Activated CD8-positive, alpha-beta T cell treated with anti-CD3 and anti-CD28 coated beads, Interleukin-2, amount 10 ng/mL, durations not matched to agents 7 days and 5 days (primary cell): ENCODE measurements around the gene B3GNT3. TPM values are rescaled to one million over a fixed set of nuclear protein-coding genes. Genes with fewer than 3 reads are reported as not detected.

Source experiments
- ATAC-seq: fragments of 150-1000 bp; cut with Tn5 transposase; one replicate; pipeline ENCODE4 v1.10.0; 2021; ENCODE audit warnings: moderate library complexity
- CTCF ChIA-PET: fragments of 350-600 bp; sonication (Branson Sonifier 250); formaldehyde crosslinking; loops from one replicate; lab custom pipeline; 2021; ENCODE audit warnings: antibody characterized with exemption; lab: Charles Lee
- POLR2A ChIA-PET: fragments of 350-600 bp; sonication (Branson Sonifier 250); formaldehyde crosslinking; loops from one replicate; lab custom pipeline; 2021; ENCODE audit warnings: antibody characterized with exemption; lab: Charles Lee
- DNase-seq: peaks from one replicate; pipeline ENCODE4 v3.0.0-alpha.2; 2020
- H3K27ac Mint-ChIP-seq: one replicate; pipeline ENCODE4 v1.8.0; 2021; ENCODE audit warnings: mild to moderate bottlenecking, mixed read lengths
- H3K27me3 Mint-ChIP-seq: one replicate; pipeline ENCODE4 v1.8.0; 2021; ENCODE audit warnings: low read depth, mixed read lengths
- H3K36me3 Mint-ChIP-seq: one replicate; pipeline ENCODE4 v1.8.0; 2021; ENCODE audit warnings: low read depth, mixed read lengths
- H3K4me1 Mint-ChIP-seq: one replicate; pipeline ENCODE4 v1.8.0; 2021; ENCODE audit warnings: low read depth, mixed read lengths
- H3K4me3 Mint-ChIP-seq: one replicate; pipeline ENCODE4 v1.8.0; 2021; ENCODE audit warnings: mild to moderate bottlenecking, mixed read lengths
- H3K9me3 Mint-ChIP-seq: one replicate; pipeline ENCODE4 v1.8.0; 2022; ENCODE audit warnings: mixed read lengths; ENCODE audit not compliant: insufficient read depth
- total RNA-seq, 2 experiments: library from RNA; stranded (reverse); gene quantifications; one replicate each; pipeline ENCODE4 v1.2.3, GENCODE V29; 2021

B3GNT3 gene
- total RNA-seq, 2 experiments from 2014 or later: 0.13 TPM; not detected in 1

DNA sequence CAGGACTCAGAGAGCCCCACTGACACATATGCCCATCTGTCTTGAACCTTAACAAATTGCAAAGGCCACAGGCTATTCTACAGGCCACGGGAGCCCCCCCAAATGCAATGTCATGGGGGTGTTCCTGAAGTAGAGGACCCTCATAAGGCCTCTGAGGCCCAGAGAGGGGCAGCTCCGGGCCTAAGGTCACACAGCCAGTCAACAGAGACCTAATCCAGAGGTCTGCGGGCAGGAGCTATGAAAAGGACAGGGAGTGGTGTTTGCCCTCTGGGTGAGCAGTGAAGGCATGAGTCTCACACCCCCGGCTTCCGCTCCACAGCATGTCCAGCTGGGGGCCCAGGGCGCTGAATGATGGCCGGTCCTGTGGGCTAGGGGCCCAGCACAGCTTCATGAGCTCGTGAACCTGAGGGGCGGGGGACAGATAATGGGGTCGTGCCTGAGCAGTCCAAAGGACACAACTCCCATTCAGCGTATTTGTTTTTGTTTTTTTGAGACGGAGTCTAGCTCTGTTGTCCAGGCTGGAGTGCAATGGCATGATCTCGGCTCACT is 31.6 kb downstream of the B3GNT3 start:
- POLR2A ChIA-PET: no interaction called here
- H3K36me3 Mint-ChIP-seq: peaks cover 35% of the 10 kb centered on the region
- H3K4me1 Mint-ChIP-seq: peaks cover 2% of the 10 kb centered on the region
- no peak overlapping the region for H3K4me3 Mint-ChIP-seq
- no peak for DNase-seq
- H3K9me3 Mint-ChIP-seq: no peaks in the 10 kb centered on the region
- no peaks in the 10 kb centered on the region for H3K27me3 Mint-ChIP-seq
- CTCF ChIA-PET: no interaction called here
- H3K27ac Mint-ChIP-seq: no peak overlapping the region
- ATAC-seq: no peak

DNA sequence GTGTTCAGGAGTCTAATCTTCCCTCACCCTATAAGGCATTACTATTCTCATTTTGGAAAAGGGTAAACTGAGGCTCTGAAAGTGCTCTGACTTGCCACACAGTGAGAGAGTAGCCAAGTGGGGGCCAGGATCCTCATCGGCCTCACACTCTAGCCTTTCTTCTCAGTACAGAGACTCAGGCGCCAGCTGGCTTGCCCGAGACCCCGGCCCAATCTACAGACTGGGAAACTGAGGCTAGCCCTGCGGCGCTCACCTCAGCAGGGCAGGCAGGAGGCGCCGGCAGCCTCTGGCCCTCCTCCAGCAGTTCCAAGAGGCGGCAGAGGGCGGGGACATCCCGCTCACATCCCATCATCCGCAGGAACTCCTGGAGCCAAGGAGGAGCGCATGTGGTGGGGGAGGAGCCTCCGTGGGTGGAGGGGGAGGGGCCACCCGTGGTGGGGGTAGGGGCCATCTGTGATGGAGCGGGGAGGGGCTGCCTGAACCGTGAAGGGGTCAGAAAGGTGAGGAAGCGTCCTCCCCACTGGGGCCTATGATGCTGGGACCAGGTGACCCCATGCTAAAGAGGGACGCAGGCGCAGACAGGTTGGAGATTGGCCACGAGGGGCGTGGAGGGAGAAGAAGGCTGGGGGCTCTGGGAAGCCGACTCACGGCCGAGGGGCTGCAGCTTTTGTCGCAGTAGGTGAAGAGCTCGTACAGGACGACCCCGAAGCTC is 35.1 kb downstream of the B3GNT3 start:
- CTCF ChIA-PET: no interaction called here
- POLR2A ChIA-PET: no interaction called here
- Mint-ChIP-seq H3K27ac (no peak overlapping the region), H3K4me3 (no peak overlapping the region), H3K36me3 (peaks cover 61% of the 10 kb centered on the region), H3K27me3 (no peaks in the 10 kb centered on the region), H3K9me3 (peaks cover 6% of the 10 kb centered on the region), H3K4me1 (peaks cover 7% of the 10 kb centered on the region)
- ATAC-seq (no peak), DNase-seq (no peak)

DNA sequence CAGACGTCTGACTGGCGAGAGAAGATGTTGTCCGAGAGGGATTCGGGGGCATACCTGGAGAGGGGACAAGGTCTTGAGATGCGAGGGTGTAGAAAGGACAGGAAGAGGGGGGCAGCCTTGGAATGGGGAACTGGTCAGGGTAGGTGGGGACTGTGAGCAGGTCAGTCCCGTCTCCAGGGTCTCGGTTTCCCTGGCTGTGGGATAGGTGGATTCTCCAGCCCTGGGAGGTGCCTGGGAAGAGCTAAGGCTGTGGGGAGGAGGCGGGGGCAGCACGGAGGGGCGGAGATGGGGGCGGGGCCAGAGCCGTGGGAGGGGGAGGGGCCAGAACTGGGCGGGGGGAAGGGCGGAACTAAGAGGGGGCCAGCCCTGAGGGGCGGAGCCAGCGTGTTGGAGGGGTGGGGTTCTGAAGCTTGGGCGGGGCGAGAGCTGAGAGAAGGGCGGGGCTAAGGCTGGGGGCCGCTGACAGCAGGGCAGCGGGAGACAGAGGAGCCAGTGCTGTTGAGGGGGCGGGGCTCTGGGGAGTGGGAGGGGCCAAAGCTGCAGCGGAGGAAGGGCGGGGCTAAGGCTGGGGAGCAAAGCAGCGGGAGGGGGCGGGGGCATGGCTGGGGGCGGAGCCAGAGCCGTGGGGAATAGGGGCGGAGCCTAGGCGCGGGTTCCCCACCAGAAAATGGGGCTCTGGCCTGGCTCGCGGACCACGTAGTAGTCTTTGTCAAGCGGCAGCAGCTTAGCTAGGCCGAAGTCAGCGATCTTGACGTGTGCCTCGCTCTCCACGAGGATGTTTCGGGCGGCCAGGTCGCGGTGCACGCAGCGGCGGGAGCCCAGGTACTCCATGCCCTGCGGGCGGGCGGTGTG is 35.9 kb downstream of the B3GNT3 start:
- ChIA-PET CTCF (no interaction called here), POLR2A (interaction anchor here (0.7 kb wide), 1 partner anchor 9 kb away, joined by 4 read pairs; the partner anchor contains the start of gene INSL3)
- peak; percentile 62 for ATAC-seq
- Mint-ChIP-seq H3K27me3 (no peaks in the 10 kb centered on the region), H3K27ac (no peak overlapping the region), H3K9me3 (peaks cover 6% of the 10 kb centered on the region), H3K4me3 (no peak overlapping the region), H3K36me3 (peaks cover 66% of the 10 kb centered on the region), H3K4me1 (peaks cover 14% of the 10 kb centered on the region)
- DNase-seq: peak; percentile 54

DNA sequence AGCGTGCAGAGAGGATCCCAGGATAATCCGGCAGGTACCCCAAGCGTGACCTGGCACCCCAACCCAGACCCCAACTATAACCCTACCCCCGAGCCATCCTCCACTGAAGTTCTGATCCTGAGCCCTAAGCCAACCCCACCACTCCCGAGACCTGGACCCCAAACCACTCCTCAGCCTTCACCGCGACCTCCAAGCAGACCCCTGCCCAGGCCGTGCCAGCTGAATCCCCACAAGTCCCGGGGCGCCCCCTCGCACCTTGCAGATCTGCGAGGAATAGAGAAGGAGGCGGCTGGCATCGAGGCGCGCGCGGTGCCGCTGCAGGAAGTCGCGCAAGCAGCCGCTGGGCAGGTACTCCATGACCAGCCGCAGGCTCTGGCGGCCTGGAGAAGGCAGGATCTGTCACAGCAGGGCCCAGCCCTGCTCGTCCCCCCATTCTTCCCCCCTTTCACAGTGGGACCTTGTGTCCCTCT is 36.5 kb downstream of the B3GNT3 start:
- H3K36me3 Mint-ChIP-seq: peaks cover 71% of the 10 kb centered on the region
- peaks cover 14% of the 10 kb centered on the region for H3K4me1 Mint-ChIP-seq
- H3K9me3 Mint-ChIP-seq: peaks cover 6% of the 10 kb centered on the region
- CTCF ChIA-PET: no interaction called here
- no peaks in the 10 kb centered on the region for H3K27me3 Mint-ChIP-seq
- H3K4me3 Mint-ChIP-seq: no peak overlapping the region
- ATAC-seq (no peak), DNase-seq (no peak)
- no peak overlapping the region for H3K27ac Mint-ChIP-seq
- POLR2A ChIA-PET: interaction anchor here (0.7 kb wide), 1 partner anchor 10 kb away, joined by 4 read pairs; the partner anchor contains the start of gene INSL3

DNA sequence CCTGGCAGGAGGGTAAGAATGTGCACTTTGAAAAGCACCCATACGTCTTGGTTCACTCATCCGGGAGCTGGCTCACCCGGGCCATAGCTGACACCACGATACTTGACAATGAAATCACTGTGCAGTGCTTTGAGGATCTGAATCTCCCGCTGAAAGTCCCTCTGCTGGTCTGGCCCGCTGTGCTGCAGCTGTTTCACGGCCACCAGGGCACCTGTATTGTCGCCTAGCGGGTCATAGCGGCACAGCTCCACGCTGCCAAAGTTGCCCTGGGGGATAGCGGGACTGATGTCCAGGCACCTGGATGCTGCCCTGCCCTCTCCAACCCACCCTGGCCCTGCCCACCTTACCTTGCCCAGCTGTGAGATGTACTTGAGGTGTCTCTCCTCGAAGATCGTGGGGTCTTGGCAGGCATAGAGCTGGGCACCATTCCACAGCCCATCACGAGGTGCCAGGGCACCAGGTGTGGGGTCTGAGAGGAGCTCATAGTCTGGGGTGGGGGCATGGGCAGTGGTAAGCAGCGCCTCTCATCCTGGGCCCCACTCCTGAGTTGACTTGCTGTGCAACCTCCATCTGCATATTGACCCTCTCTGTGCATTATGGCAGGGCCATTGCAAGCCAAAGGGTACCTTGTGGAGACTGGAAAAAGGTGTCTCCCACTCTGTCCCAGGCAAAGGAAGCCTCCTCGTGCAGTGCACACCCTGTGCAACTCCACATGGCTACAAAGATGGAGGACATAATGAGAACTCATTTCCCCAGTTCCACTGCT is 37.7 kb downstream of the B3GNT3 start:
- Mint-ChIP-seq H3K4me1 (peaks cover 14% of the 10 kb centered on the region), H3K9me3 (peaks cover 6% of the 10 kb centered on the region), H3K36me3 (peaks cover 74% of the 10 kb centered on the region), H3K27ac (no peak overlapping the region), H3K27me3 (no peaks in the 10 kb centered on the region), H3K4me3 (no peak overlapping the region)
- POLR2A ChIA-PET: interaction anchor here (0.8 to 1.2 kb wide), 2 partner anchors 13 to 17 kb away, joined by 3 to 5 read pairs; no protein-coding TSS in a partner anchor
- ATAC-seq (no peak), DNase-seq (no peak)
- CTCF ChIA-PET: no interaction called here

DNA sequence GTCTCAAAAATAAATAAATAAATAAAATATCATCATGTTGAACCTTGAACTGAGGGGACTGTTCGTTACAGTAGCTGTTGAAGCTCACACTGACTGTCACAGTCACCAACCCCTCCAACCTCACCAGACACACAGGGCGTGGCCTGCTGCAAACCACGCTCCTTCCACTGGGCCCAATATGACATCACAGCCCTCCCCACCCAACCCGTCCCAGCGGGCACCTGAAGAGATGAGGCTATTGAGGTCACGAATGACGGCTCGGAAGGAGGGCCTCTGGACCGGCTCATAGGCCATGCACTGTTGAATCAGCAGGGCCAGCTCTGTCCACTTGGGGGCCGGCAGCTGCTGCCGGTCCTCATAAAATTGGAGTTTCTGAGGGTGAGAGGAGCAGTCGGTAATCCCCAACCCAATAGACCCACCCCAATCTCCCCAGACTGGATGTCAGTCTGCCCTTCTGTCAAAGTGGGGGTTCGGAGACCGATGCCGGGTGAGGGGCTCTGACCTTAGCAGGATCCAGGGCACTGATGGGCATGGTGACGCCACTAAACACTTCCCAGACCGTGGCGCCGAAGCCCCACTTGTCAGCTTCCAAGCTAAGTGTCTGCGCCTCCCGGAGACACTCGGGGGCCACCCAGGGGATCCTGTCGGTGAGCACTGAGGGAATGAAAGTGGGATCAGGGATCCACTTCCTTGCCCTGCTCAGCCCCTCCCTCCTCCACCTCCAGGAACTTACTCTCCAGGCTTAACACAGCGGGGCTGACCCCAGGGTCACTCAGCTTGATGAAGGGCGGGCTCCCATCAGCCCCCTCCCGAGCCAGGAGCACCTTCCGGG is 39.6 kb downstream of the B3GNT3 start:
- CTCF ChIA-PET: interaction anchor here (1.2 kb wide), 1 partner anchor 16 kb away, joined by 3 read pairs; no protein-coding TSS in a partner anchor
- DNase-seq: no peak
- H3K27me3 Mint-ChIP-seq: no peaks in the 10 kb centered on the region
- H3K4me3 Mint-ChIP-seq: no peak overlapping the region
- H3K36me3 Mint-ChIP-seq: peaks cover 79% of the 10 kb centered on the region
- peaks cover 12% of the 10 kb centered on the region for H3K4me1 Mint-ChIP-seq
- peaks cover 6% of the 10 kb centered on the region for H3K9me3 Mint-ChIP-seq
- H3K27ac Mint-ChIP-seq: no peak overlapping the region
- POLR2A ChIA-PET: interaction anchor here (1.3 to 2.5 kb wide), 2 partner anchors 10 to 12 kb away, joined by 3 to 12 read pairs; partner anchors contain the start of gene JAK3
- ATAC-seq: no peak

DNA sequence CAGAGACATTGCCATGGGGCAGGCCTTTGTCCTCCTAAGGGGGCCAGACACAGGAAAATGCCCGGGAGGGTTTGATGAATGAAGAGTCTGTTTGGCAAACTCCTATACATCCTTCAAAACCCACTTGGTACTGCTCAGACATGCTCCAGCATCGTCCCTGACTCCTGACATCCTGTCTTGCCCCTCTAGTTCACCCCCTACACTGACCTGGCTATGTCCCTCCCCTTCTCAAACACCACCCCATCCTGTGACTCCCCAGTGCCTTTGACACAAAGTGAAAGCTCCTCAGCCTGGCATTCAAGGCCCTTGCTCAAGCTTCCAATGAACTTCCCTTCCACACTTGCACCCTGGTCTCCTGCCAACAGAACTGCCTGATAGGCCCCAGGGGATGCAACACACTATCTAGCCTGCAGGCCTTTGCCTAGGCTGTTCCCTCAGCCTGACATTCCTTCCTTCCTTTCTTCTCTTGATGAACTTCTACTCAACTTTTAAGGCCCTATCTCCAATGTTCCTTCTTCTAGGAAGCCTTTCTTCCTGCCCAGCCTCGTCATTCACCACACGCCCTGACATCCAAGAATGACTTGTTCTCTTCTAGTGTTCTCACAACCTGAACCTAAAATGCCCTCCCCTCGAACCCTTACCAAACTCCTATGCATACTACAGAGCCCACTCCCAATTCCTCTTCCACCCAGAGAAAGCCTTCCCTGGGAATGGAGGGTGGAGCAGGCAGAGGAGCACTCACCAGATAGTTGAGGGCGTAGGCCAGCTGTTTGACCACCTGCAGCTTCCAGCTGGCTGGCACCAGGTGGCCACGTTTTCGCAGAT is 40.5 kb downstream of the B3GNT3 start:
- peaks cover 6% of the 10 kb centered on the region for H3K9me3 Mint-ChIP-seq
- H3K4me3 Mint-ChIP-seq: no peak overlapping the region
- peaks cover 12% of the 10 kb centered on the region for H3K4me1 Mint-ChIP-seq
- H3K27ac Mint-ChIP-seq: peak overlapping the region; percentile 51
- peaks cover 79% of the 10 kb centered on the region for H3K36me3 Mint-ChIP-seq
- ATAC-seq (no peak), DNase-seq (no peak)
- POLR2A ChIA-PET: interaction anchor here (1.2 to 2.5 kb wide), 3 partner anchors 11 to 22 kb away, joined by 3 to 12 read pairs (median 3); partner anchors contain the start of gene JAK3
- no peaks in the 10 kb centered on the region for H3K27me3 Mint-ChIP-seq
- CTCF ChIA-PET: no interaction called here

DNA sequence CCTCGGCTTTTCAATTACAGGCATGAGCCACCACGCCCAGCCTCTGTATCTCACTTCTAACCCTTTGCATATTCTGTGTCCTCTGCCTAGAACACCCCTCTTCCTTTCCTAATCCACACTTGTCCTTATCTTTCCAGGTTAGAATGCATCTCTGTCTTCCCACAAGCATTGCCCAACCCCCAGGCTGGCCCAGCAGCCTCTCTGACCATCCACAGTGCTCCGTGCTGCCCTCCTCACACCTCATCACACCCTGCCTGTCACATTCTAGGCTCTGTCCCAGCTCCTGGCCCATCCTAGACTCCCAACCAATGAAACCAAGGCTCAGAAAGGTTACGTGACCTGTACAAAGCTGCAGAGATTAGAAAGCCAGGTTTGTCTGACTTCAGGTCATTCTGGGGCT is 41.6 kb downstream of the B3GNT3 start:
- CTCF ChIA-PET: no interaction called here

DNA sequence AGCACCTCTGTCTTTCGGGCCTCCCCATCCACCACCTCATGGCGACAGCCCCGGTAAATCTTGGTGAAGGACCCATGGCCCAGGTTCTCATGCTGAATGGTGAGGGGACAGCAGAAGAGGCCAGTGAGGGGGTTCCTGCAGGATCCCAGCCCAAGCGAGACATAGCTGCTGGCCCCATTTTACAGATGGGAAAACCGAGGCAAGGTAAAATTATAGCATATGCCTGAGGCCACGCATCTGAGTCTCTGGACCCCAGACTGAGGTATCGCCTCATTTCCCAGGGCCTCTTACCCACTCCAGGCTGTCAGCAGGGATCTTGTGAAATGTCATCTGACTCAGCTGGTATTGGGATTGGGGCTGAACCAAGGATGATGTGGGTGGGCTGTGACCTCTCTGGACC is 43.0 kb downstream of the B3GNT3 start:
- ChIA-PET POLR2A (interaction anchor here (0.7 kb wide), 2 partner anchors 12 to 516 kb away, joined by 3 read pairs; no protein-coding TSS in a partner anchor), CTCF (no interaction called here)
- H3K27me3 Mint-ChIP-seq: no peaks in the 10 kb centered on the region
- no peak for DNase-seq
- ATAC-seq: no peak
- H3K4me3 Mint-ChIP-seq: no peak overlapping the region
- H3K27ac Mint-ChIP-seq: no peak overlapping the region
- peaks cover 17% of the 10 kb centered on the region for H3K4me1 Mint-ChIP-seq
- peaks cover 78% of the 10 kb centered on the region for H3K36me3 Mint-ChIP-seq
- peaks cover 6% of the 10 kb centered on the region for H3K9me3 Mint-ChIP-seq

More for the DNA sequence above, 41.6 kb downstream of the B3GNT3 start:
- POLR2A ChIA-PET: no interaction called here
- H3K36me3 Mint-ChIP-seq: peaks cover 82% of the 10 kb centered on the region
- H3K9me3 Mint-ChIP-seq: peaks cover 6% of the 10 kb centered on the region
- no peak overlapping the region for H3K4me3 Mint-ChIP-seq
- DNase-seq (no peak), ATAC-seq (no peak)
- H3K27ac Mint-ChIP-seq: peak overlapping the region; percentile 1
- H3K4me1 Mint-ChIP-seq: peaks cover 15% of the 10 kb centered on the region
- H3K27me3 Mint-ChIP-seq: no peaks in the 10 kb centered on the region

DNA sequence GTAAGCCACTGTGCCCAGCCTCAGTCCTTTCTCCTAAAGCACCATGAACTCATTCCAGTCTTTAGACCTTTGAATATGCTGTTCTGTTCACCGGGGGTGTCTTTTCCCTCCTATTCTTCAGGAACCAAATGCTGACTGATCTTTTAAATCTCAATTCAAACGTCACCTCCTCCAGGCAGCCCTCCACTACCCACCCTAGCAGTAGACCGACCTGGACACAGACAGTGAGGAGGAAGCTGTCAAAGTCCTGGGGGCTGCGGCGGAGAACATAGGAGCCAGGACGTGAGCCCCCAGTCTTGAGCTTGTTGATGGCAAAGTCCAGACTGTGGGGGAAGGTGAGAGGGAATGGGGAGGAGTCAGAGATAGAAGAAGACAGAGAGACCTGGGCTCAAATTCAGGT is 45.1 kb downstream of the B3GNT3 start:
- Mint-ChIP-seq H3K4me3 (no peak overlapping the region), H3K4me1 (peaks cover 31% of the 10 kb centered on the region), H3K36me3 (peaks cover 82% of the 10 kb centered on the region), H3K27ac (peak overlapping the region; percentile 39), H3K27me3 (no peaks in the 10 kb centered on the region), H3K9me3 (no peaks in the 10 kb centered on the region)
- DNase-seq: no peak
- POLR2A ChIA-PET: interaction anchor here (0.7 kb wide), 1 partner anchor 10 kb away, joined by 5 read pairs; no protein-coding TSS in a partner anchor
- no peak for ATAC-seq
- CTCF ChIA-PET: no interaction called here
